MV-4-11 (cell line): ENCODE data around the gene EQTN.

ENCODE experiments used
- DNase-seq: peaks from one replicate; lab custom pipeline; 2025; lab: John Stamatoyannopoulos, UW

Gene EQTN

DNA sequence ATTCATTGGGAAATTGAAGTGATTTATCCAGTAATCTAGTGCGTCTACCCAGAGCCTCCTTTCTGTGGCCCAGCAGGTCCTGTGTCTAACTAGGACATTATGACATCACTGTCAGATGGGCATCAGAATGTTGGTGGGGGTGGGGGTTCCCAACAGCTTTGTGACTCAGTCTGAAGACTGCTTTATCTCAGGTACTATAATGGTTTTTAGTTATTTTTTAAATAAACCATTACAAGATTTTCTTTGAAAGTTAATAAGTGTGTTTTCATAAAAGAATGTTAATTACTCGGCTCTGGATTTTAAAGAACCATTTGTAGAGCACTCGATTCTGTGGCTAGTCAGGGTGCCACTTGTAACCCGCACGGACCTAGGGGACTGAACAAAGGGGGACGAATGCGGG is at the start of gene EQTN:
TSS of gene EQTN (minus strand) at position 101 of the 400 bp plus-strand sequence. CDS start at position 6, 95 bp downstream.
- DNase-seq, result no peak

DNA sequence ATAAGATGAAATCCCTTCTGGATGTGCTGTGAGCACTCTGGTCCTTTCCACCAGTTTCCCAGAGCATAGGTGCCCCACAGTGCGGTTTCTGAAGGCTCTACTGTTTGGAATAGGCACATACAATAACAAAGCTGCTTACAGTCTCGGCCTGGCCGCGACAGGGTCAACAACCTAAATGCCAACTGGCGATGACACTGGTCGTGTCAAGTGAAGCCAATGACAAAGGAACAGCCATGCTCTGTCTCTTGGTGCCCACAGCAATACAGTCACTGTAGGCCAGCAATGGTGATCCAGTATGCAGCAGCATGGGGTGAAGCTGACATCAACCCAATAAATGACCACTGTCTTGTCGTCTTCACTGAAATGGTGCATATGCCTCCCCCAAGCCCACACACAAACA is 47.8 kb upstream of the EQTN start:
- DNase-seq, result no peak

DNA sequence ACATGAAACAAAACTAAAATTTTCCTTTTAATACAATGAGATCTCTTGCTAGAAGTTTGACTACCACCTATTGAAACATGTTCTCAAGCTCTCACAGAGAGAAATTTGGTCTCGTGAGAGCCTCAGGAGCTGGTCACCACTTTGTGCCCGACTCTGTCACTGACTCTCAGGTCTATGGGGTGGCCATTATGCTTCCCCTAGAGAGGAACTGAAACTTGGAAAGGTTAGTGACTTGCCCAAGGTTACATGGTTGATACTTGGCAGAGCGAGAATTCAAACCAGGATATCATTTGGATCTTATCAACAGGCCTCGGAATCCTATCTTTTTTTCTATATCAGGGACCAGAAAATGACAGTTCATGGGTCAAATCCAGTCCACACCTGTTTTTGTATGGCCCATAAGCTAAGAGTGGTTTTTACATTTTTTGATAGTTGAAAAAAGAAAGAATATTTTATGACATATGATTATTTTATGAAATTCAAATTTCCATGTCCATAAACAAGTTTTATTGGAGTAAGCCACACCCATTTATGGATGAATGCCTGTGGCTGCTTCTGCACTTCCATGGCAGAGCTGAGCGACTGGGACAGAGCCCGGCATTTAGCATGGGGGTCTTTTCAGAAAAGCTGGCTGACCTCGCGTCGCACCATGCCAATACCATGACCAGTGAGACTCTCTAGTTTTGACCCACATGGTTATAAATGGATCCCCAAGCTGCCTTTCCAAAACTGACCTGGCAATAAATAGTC is 44.8 kb upstream of the EQTN start:
- DNase-seq, result peak; percentile 71

DNA sequence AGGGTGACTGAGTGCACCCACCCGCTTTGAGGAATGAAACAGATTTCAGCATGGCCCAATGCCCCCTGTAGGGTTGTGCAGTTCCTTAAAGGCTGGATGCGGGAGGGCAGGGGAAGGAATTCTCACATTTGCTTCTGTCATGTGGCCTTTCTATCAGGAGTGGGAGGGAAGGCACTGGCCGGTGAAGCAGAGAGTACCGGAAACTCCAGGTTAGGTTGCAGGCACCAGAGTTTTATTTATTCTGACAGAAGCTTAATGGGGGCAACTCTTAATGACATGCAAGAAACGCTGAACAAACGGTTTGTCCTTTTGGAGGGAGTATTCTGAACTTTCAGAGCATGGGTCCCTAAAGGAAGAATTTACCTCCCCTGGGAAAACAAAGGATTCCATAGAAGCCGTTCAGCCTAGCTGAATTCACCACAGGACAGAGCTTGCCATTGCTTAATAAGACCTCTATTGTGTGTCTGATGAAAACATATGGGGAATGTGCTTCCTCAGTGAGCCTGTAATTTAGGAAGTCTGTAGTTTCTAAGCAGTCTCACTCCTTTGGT is 44.1 kb upstream of the EQTN start:
- DNase-seq, result peak; percentile 71

DNA sequence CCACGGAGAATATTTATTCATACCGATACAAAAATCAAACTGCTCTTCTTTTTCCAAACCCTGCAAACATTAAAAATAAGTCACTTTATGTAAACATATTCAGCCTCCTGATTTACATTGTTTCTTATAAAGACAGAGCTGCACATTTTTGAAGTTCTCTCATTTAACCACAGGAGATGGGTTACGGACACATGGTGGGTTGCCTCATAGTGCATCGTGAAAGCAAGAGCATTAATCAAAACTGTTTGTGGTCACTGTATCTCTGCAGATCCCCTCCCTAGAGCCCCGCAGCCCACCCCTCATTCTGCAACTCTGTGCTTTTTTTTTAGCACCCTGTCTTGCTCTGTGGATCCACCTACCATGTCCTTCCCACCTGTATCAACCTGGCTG is 43.3 kb upstream of the EQTN start:
- DNase-seq, result peak; percentile 42

DNA sequence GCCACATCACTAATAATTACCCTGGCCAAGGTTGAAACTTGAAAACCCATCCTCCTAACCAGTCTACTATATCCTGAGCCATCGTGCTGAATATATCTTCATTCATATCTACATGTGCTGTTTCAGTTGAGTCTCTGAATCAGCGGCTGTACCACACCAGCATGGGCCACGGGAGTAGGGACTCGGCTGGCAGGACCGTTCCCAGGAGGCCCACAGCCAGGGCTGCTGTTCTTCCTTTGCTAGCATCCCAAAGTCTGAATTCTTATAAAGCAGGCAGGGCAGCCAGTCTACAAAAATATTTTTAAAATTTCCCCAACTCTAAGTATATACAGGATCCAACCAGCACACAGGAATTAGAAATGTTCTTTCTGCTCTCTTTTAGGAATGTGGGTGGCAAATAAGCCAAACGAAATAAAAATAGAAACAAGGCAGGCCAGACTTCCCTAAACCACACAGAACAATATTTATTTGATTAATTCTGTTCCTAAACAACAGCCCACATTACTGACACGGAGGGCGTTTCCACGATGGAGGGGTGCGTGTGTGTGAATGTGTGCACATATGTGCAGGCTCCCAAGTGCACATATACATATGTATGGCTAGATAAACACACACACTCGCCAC is 42.8 kb upstream of the EQTN start:
- no peak for DNase-seq

DNA sequence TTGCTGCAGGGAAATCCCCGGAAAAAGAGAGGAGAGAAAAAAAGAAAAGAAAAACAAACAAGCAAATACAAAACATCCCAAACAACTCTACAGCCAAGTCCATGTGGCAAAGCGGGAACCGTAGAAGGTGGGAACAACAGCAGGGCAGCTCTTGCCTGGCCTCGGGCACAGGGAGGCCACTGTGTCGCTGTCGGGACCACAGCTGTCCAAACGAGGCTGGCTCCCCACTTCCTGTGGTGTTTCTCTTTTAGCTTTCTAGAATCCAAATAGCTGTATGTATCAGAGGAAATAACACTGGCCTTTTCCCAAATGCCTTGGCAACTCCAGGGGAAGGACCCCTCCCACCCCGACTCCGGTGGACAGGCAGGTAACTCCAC is 41.6 kb upstream of the EQTN start:
- DNase-seq, result no peak

DNA sequence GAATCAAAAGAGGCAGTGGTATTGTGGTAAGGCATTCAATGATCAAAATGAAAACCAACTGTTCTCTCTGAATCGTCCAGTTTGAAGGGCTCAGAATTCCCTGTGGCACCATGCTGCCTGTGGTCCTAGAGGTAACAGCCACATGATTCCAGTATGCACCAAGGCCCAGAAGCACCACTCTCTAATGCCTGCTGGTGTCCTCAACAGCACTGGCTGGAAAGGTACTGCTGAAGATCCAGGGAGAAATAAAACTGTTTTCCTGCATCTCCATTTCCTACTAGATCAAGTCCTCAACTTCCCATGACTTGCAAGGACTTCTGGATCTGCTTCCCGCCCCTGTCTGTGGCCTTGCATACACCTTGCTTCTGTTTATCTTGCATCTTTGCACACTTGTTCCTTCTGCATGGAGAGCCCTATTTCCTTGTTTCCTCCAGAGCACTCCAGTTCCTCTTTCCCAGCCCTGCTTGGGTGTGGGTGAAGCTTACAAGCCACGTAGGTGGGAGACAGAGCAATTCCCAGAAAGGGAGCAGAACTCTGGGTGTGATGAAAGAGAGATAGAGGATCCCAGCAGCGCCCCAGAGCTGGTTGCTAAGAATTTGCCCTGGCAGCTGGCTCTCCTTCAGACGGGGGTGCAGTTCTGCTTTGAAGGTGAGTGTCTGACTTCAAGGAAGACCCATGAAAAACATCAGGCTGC is 41.0 kb upstream of the EQTN start:
- peak; percentile 57 for DNase-seq

DNA sequence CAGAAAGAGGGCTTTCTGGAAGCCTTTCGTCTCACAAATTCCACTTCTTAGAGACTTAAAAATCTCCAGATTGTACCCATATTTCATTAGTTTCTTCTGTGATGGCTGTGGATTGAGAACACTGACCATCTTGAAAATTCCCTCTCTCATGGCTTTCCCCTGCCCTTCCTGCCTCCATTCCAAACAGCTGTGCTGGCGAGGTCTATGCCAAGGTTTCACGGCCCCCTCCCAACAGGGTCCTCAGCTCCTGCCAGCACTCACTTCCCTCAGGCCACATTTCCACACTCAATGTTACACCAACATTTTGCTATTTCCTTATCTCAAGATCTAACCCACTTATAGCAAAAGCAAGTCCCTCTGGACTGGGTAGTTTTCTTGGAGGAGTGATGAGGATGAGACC is 40.3 kb upstream of the EQTN start:
- DNase-seq, result no peak

DNA sequence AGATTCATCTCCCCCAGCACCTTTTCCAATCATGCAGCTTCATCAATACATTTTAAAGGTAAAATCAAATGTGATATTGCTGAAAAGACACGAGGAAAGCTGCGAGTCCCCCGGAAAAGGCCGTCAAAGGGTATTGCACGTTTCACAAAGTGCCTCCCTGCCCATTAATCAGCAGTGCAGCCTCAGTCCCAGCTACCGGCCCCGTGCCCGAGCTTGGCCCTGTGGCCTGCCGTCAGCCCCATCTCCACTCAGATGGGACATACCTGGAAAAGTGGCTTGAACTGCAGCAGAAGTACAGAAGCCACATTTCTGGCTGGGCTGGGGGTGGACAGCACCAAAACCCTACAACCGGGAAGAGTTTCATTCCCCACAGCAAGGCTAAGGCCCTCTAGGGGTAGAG is 39.9 kb upstream of the EQTN start:
- DNase-seq, result no peak

DNA sequence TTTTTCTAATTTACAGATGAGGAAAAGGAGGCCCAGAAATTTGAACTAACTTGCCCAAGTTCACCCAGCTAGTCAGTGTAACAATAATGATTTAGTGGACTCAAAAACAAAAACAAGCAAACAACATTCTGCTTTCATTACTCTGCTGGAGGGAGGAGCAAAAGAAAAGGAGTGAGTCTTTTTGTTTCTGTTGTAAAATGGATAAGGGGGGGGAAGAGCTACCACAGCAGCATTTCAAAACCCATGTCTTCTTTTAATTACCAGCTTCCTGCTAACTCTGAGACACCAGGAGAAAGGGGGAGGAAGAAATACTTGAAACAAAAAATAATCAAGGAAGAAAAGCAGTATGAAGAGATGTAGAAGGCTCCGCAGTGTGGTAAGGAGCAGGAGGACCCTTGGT is 39.2 kb upstream of the EQTN start:
- peak; percentile 45 for DNase-seq

DNA sequence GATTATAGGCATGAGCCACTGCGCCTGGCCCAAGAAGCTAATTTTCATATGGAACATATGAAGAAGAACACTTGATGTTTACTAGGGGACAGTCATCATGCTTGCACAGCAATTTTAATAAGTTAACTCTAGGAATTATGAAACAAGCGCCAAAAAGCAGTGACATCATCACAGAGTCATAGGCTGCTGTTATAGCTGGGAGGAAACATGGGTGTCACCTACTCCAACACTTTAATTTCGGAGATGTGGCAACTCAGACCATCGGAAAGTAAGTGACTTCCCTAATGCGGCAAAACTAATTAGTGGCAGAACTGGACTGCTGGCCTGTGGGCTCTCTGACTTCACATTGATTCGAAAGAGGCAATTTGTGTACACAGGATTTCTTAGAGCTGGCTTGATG is 38.1 kb upstream of the EQTN start:
- peak; percentile 92 for DNase-seq

DNA sequence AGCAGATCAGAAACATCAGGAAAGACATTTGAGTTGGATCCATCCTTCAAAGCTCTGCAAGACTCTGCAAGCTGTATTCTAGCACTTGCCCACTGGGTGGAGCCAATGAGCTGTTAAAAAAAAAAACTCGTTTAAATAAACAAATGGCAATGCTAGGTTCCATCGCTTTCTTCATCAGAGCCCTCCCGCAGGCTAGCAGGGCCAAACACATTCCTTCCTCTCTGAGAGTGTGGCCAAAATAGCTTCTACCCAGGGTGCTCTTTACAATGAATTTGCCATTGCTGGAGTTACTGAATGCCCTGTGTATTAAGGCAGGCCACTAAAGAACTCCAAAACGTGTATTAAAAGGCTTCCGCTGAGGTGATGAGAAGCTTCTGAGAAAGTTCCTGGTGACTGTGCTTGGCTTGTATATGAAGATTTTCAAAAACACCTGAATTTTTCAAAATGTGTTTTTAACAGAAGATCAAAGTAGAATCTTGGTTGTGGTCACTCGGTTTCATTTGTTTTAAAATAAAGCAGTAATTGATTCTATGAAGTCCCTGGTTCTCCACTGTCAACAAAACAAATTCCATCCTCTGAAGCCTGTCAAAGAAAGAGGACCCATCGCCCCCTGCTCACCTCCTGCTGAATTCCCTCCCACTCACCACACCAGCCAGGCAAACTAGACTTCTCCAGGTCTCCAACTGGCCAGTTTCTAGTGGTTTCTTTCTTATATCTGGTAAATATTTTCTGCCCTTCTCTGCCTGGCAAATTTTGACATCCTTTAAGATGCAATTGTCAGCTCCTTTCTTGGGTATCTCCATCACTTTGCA is 36.5 kb upstream of the EQTN start:
- DNase-seq, result peak; percentile 81

DNA sequence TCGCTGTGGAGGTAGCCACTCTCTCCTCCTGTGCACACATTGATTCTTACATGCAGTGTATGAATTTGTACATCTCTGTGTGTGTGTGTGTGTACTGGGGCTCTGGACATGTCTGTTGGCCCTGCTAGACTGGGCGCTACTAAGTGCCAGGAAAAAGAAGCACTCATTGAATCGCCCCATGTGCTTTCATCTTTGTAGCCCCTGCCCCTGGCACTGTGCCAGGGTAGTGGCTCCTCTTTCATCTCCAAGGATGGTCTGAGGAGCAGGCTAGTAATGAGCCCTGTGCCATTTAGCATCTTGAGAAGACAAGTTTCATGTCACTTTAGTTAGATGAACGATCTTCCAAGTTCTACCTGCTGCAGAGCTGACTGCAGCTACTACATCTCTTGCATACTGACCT is 34.4 kb upstream of the EQTN start:
- DNase-seq, result no peak

DNA sequence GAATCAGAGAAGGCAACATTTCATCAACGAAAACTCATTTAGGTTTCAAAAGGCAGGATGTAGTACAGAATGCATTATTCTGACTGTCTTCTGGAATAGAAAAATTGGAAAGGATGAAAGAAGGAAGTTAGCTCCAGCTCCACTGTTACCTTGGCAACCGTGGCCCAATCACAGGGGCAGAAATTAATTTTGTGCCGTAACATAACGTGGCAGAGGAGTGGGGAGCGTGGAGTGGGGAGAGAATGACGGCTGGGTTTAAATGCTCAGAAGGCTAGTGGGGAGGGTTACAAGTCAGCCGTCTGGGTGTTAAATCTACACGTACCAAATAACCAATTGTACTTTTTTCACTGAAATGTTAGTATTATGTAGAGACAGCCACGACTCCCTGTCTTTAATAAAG is 32.3 kb upstream of the EQTN start:
- DNase-seq, result peak; percentile 14

DNA sequence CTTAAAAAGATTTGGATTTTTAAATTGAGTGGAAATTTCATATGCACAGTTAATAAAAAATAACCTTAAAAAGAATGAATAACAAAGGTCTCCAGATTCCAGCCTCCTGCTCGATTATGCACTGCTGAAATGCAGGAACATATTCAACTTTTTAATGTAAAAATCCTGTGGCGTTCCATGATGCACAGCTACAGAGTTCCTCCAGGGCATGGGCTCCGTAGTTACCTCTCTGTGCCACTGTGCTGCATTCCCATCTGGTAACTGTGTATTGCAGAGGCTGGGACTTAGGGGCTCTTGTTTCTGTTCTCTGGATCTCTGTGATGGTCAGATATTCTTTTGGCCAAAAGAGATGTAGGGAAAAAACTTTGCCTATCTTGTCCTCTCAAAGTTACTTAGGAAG is 31.5 kb upstream of the EQTN start:
- DNase-seq, result no peak

DNA sequence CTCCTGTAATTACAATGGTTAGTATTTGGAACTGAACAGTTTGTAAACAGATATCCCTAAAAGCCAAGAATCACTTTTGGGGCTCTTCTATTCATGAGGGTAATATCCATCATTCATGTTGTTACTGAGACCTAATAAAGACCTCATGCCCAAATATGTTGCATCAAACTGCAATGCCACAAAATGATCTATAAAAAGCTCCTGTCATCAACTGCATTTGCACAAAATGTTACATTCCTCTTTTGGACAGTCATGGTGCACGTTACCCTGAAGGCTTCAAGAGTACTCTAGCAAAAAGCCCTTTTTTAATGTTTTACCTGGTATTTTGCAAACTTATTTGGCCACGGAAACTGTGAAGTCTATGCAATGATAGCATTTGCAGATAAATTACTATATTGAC is 14.2 kb upstream of the EQTN start:
- DNase-seq, result no peak

DNA sequence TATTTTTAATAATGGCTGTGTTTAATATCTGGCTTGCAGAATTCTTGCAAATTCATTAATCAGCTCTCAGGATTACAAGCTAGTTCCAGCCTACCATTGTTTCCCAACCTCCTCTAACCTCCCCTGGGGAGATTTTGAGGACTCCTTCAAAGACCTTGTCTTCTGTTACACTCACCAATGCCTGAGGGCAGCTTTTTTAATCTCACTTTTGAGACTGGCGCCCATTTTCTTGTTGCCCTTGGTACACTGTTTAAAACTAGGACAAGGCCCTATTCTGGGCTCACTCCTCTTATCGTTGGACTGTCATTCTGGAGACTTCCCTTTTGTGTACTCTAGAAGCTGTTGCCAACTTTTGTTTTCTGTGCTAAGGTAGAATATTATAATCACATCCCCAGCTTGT is 13.6 kb upstream of the EQTN start:
- DNase-seq, result no peak

DNA sequence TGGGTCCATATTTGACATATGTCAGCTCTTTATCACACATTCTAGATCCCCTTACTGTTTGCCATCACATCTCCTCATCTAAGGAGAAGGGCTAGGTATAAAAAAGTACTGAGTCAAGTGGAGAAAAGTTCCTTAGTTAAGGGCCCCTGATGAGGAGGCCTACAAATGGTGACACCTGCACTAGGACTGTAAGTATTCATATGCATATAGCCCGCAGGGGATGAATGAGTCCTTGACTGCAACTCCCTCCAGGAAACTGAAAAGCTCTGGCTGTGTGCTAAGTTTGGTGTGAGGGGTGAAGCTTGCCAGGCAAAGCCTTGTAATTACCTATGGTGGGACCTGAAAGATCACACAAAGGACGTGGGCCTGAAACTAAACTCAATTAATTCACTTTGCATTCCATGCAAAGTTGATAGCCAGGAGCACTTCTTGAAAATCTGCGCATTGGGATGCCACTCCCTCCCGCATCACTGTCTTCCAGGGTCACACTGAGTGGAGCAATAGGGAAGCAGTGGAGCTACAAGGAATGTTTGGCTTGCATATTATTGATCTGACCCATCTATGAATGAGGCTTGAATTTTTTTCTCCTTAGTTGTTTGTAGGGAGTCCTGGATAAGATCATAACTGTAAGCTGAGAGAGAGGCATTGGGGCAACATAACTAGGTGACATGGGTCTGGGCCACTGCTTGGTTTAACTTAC is 11.9 kb upstream of the EQTN start:
- DNase-seq, result no peak

DNA sequence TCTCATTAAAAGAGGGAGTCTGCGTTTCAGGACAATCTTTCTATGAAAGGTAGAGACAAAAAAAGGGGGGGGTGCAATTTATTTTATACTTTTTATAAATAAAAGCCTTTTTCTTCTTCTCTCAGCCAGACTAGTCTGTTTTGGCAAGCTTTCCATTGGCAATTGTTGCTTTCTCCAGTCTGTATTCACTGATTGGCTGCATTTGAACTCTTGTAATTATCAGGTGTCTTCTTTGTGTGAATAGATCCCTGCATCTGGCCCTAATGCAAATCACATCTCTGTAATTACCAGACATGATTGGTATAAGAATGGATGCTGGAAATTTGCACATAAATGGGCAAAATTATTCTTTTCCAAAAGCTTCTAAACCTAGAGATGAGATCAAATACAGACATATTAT is 7.6 kb upstream of the EQTN start:
- no peak for DNase-seq

DNA sequence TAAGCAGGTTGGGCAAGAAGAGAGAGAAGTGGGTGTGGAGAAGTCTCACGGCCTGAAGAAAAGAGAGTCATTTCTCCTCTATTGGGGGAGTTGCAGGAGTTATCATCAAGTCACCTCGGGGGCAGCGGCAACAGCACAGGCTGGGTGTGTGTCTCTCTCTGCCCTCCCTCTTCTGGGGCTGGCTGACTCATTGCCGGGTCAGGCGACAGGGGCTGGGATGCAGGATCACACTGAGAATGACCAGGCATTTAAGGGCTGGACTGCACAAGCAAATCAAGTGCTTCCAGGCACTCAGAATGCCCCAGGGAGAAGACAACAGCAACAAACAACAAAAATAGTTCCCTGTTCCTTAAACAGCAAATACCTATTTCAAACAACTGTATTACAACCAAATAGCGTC is 6.3 kb upstream of the EQTN start:
- DNase-seq, result no peak

DNA sequence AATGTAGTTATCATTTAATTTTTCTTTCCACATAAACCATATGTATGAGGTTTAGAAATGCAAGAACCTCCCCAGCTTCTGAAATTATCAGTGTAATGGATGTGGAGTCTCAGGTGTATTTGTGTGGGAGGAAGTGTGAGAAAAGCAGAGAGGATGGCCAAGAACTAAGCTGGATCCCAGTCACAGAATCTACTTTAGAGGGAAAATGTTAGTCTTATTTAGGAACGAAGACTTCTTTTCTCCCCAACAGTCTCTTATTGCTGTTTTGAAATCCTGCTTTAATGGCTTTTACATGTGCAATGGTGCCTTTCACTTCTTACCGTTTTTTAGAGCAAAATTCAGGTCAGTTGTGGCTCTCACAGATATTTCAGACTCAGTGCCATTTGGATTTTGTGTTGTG is 3.0 kb downstream of the EQTN start:
- DNase-seq, result no peak
